Measurements from ENCODE around the gene ZNF687. TPM values are rescaled to one million over a fixed set of nuclear protein-coding genes. Genes with fewer than 3 reads are reported as not detected.
"Not testable (repeated sequence)": the region's sequence is repeated elsewhere in the genome, so short reads cannot be mapped to it uniquely, and the experiment has no call there.

Gene ZNF687
- total RNA-seq, 6 experiments from 2014 or later = 14.6 to 18.3 (median 15.9) TPM

DNA sequence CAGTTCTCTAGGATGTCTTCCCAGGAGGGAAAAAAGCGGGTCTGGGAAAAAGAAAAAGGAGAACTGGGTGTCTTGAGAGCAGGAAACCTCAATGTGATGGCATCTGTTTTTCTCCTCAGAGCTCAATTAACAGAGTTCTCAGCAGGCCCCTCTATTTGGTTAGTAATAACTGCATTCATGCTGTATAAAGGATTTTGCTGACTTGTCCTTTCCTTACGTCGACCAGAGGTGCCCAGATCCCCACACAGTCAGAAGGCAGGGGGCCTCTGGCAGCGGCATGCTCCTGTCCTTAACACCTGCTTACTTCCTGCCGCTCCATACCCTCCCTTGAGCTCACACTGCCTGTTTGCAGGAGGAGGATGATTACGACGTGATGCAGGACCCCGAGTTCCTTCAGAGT, 15.3 kb upstream of the ZNF687 start:
- Mint-ChIP-seq H3K4me1 (ENCODE audit: low read depth) (no peaks in the 10 kb centered on the region), H3K9me3 (no peaks in the 10 kb centered on the region), H3K4me3 (no peak overlapping the region), H3K27ac (no peak overlapping the region; the same call in 1 of the 2 replicates), H3K27me3 (ENCODE audit: insufficient read depth) (no peaks in the 10 kb centered on the region; the same call in 1 of the 2 replicates), H3K36me3 (ENCODE audit: low read depth) (peaks cover 45% of the 10 kb centered on the region)
- no peak for DNase-seq
- TF ChIP-seq, protein P1, sequence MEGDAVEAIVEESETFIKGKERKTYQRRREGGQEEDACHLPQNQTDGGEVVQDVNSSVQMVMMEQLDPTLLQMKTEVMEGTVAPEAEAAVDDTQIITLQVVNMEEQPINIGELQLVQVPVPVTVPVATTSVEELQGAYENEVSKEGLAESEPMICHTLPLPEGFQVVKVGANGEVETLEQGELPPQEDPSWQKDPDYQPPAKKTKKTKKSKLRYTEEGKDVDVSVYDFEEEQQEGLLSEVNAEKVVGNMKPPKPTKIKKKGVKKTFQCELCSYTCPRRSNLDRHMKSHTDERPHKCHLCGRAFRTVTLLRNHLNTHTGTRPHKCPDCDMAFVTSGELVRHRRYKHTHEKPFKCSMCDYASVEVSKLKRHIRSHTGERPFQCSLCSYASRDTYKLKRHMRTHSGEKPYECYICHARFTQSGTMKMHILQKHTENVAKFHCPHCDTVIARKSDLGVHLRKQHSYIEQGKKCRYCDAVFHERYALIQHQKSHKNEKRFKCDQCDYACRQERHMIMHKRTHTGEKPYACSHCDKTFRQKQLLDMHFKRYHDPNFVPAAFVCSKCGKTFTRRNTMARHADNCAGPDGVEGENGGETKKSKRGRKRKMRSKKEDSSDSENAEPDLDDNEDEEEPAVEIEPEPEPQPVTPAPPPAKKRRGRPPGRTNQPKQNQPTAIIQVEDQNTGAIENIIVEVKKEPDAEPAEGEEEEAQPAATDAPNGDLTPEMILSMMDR (IDR thresholded peaks at IDR 0.05) = no peak

DNA sequence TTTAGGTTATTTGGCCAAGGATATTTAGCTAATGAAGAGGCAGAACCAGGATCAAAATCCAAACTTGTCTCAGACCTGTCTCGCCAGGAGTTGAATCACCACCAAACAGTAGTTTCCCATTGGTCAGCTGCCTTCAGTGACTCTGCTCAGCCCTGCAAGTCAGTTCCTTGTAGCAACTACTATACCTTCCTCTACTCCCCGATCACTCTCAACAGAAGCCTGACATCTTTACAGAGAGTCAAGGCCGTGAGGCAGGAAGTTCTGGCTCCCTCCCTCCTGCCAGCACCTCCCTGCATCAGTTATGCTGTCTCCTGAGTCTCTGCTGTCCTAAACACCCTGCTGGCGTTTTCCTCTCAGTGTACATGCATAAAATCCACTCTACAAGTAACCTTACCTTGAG, 14.3 kb upstream of the ZNF687 start:
- Mint-ChIP-seq H3K4me1 (ENCODE audit: low read depth) (no peaks in the 10 kb centered on the region), H3K4me3 (no peak overlapping the region), H3K27ac (no peak overlapping the region), H3K36me3 (ENCODE audit: low read depth) (peaks cover 44% of the 10 kb centered on the region), H3K9me3 (no peaks in the 10 kb centered on the region), H3K27me3 (ENCODE audit: insufficient read depth) (no peaks in the 10 kb centered on the region; the same call in 1 of the 2 replicates)
- TF ChIP-seq, protein P1 (IDR thresholded peaks at IDR 0.05) = no peak
- DNase-seq = no peak

DNA sequence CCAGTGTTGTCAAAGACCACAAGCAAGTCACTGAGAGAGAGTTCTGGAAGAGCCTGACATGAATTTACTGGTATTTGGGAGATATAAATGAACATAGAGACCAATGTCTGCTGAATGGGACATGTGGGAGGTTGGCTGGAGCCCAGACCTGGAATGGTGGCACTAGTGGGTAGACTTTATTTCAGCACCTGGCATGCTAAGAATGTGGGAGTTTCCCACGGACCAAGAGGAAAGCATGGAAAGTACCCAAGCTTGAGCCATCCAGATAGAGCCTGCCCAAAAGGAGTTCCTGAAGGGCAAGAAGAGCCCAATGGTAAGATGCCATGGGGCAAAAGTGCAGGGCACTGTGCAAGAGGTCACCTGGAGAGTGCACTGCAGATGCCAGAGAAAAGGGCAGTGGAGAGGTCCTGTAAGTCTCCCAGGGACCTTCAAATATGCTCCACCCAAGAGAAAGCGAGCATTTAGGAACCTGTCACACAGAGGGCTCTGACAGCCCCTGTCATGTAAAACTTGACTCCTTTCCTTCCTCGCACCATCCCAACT, 8.1 kb upstream of the ZNF687 start:
- Mint-ChIP-seq H3K4me3 (no peak overlapping the region), H3K4me1 (ENCODE audit: low read depth) (no peaks in the 10 kb centered on the region; the same call in 1 of the 2 replicates), H3K27me3 (ENCODE audit: insufficient read depth) (no peaks in the 10 kb centered on the region; the same call in none of the 2 replicates), H3K27ac (no peak overlapping the region), H3K36me3 (ENCODE audit: low read depth) (peaks cover 17% of the 10 kb centered on the region), H3K9me3 (no peaks in the 10 kb centered on the region)
- TF ChIP-seq, protein P1 (IDR thresholded peaks at IDR 0.05) = no peak
- no peak for DNase-seq

DNA sequence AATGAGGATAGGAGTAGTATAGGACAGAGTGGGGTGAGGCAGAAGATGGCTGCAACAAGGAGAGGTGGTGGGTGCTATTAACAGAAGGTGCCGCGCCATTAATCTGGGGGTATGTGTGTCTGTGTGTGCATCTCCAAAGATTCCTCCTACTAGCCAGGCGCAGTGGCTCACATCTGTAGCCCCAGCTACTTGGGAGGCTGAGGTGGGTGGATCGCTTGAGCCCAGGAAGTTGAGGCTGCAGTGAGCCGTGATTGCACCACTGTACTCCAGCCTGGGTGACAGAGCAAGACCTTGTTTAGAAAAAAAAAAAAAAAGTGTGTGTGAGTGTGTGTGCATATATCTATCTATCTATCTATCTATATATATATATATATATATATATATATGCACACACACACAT, 6.8 kb upstream of the ZNF687 start:
- H3K4me3 Mint-ChIP-seq, H3K9me3 Mint-ChIP-seq: not testable (repeated sequence)

DNA sequence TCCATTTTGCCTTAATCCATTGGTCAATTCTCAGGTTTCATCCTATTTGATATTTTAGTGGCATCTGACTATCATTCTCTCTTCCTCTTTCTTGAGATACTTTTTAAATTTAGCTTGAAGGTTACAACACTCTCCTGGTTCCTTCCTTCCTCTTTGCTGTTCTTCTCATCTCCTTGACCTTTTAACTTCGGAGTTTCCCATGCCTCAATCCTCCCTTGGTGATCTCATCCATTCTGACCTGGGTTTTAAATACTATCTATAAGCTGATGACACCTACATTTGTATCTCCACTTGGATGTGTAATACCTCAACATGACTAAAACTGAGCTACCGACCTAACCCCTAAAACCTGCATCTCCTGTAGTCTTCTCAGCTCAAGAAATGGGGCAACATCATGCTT, 4.8 kb upstream of the ZNF687 start:
- no peak overlapping the region for H3K4me3 Mint-ChIP-seq
- H3K27me3 Mint-ChIP-seq (ENCODE audit: insufficient read depth) = peaks cover 2% of the 10 kb centered on the region
- no peak for DNase-seq
- no peaks in the 10 kb centered on the region for H3K9me3 Mint-ChIP-seq
- no peak overlapping the region for H3K27ac Mint-ChIP-seq
- TF ChIP-seq, protein P1 (IDR thresholded peaks at IDR 0.05) = no peak
- H3K36me3 Mint-ChIP-seq (ENCODE audit: low read depth) = peaks cover 5% of the 10 kb centered on the region
- no peaks in the 10 kb centered on the region; the same call in 1 of the 2 replicates for H3K4me1 Mint-ChIP-seq (ENCODE audit: low read depth)

More for the DNA sequence above, 6.8 kb upstream of the ZNF687 start:
- not testable (repeated sequence) for DNase-seq; H3K27me3 Mint-ChIP-seq (ENCODE audit: insufficient read depth); H3K4me1 Mint-ChIP-seq (ENCODE audit: low read depth); H3K27ac Mint-ChIP-seq
- peaks cover 12% of the 10 kb centered on the region for H3K36me3 Mint-ChIP-seq (ENCODE audit: low read depth)

DNA sequence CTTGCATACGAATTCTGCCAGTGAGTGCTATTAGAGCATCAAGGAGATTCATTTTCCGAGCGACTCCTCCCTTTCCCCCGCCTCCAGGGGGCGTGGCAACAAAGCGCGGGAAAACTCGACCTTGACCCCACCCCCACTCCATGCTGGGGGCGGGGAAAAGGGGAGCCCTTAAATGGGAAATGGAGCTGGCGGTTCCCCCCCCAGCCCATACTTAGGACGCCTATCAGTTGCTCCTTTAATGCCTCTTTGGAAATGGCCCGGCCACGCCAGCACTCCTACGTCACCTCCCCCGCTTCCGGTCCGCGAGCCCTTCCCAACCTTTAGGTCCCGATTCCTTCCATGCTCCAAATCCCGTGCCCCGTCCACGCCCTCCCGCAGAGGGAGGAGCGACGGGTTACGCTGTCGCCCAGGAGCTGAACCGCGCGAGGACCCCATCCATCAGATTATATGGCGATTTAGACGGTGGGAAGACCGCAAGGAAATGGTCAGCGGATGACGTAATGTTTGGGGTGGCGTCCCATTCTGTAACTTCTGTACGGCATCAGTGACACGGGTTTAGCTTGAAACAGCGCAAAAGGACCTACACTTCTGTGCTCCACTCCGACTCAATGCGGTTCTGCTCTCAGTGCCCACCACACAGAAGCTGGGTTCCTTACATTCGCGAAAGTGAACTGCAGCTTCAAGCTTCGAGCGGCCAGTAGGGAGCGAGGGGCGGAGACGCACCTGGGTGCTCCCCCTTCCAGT, 702 bp upstream of the ZNF687 start:
- no peaks in the 10 kb centered on the region for H3K36me3 Mint-ChIP-seq (ENCODE audit: low read depth)
- peak overlapping the region; percentile 100 for H3K27ac Mint-ChIP-seq
- H3K27me3 Mint-ChIP-seq (ENCODE audit: insufficient read depth) = peaks cover 8% of the 10 kb centered on the region
- peak; percentile 92 for DNase-seq
- TF ChIP-seq, protein P1 (IDR thresholded peaks at IDR 0.05) = peak; percentile 74
- H3K9me3 Mint-ChIP-seq = no peaks in the 10 kb centered on the region
- peaks cover 16% of the 10 kb centered on the region for H3K4me1 Mint-ChIP-seq (ENCODE audit: low read depth)
- H3K4me3 Mint-ChIP-seq = peak overlapping the region; percentile 98

All from HFFc6 (cell line).